Trophoblast cell (in vitro differentiated cells and primary cell): ENCODE results near the gene ZNF831.

Experiments
- DNase-seq, 2 donors: peaks; one replicate each; pipeline ENCODE4 v3.0.0-alpha.2; 2016
- H2AFZ ChIP-seq: 2 replicates; pipeline ENCODE4 v1.6.1; 2013; ENCODE audit warnings: low read length, moderate library complexity, mild to moderate bottlenecking; ENCODE audit not compliant: insufficient read depth, poor library complexity
- H2AK5ac ChIP-seq: 2 replicates; pipeline ENCODE4 v1.6.1; 2013; ENCODE audit warnings: mild to moderate bottlenecking, low read length
- H2BK120ac ChIP-seq: 2 replicates; pipeline ENCODE4 v1.6.1; 2013; ENCODE audit warnings: low read length, mild to moderate bottlenecking, moderate library complexity; ENCODE audit not compliant: insufficient read depth, poor library complexity
- H2BK12ac ChIP-seq: 2 replicates; pipeline ENCODE4 v1.6.1; 2013; ENCODE audit warnings: mild to moderate bottlenecking, low read length, moderate library complexity
- H2BK5ac ChIP-seq: 2 replicates; pipeline ENCODE4 v1.6.1; 2013; ENCODE audit warnings: low read length, low read depth, moderate library complexity, mild to moderate bottlenecking; ENCODE audit not compliant: poor library complexity
- H3K14ac ChIP-seq: 2 replicates; pipeline ENCODE4 v1.6.1; 2013; ENCODE audit warnings: mild to moderate bottlenecking, low read length
- H3K18ac ChIP-seq: 2 replicates; pipeline ENCODE4 v1.6.1; 2013; ENCODE audit warnings: mild to moderate bottlenecking, low read length
- H3K23ac ChIP-seq: 2 replicates; pipeline ENCODE4 v1.6.1; 2013; ENCODE audit warnings: low read length
- H3K27ac ChIP-seq: 2 replicates; pipeline ENCODE4 v1.5.1; 2013; ENCODE audit warnings: low read depth, mild to moderate bottlenecking, inconsistent platforms, low read length, moderate library complexity
- H3K27me3 ChIP-seq: 2 replicates; pipeline ENCODE4 v1.6.1; 2013; ENCODE audit warnings: inconsistent platforms, mild to moderate bottlenecking, low read length, moderate library complexity; ENCODE audit not compliant: insufficient read depth
- H3K36me3 ChIP-seq, 2 experiments: 1 replicate in 1 of 2; 2 replicates in 1 of 2; pipeline ENCODE4 v1.6.1; 2013; ENCODE audit warnings: low read length in 2 of 2, mild to moderate bottlenecking in 2 of 2, moderate library complexity in 1 of 2; ENCODE audit not compliant: insufficient read depth in 2 of 2, control insufficient read depth in 1 of 2
- H3K4ac ChIP-seq: 2 replicates; pipeline ENCODE4 v1.6.1; 2013; ENCODE audit warnings: low read depth, mild to moderate bottlenecking, low read length, moderate library complexity
- H3K4me1 ChIP-seq, 2 experiments: 1 replicate in 1 of 2; 2 replicates in 1 of 2; pipeline ENCODE4 v1.6.1; 2013; ENCODE audit warnings: low read length in 2 of 2, mild to moderate bottlenecking in 2 of 2, moderate library complexity in 1 of 2; ENCODE audit not compliant: insufficient read depth in 2 of 2, control insufficient read depth in 1 of 2
- H3K4me2 ChIP-seq: 2 replicates; pipeline ENCODE4 v1.6.1; 2013; ENCODE audit warnings: inconsistent platforms, mild to moderate bottlenecking, low read length, moderate library complexity
- H3K4me3 ChIP-seq: 2 replicates; pipeline ENCODE4 v1.5.1; 2013; ENCODE audit warnings: mild to moderate bottlenecking, low read depth, low read length, inconsistent platforms
- H3K79me1 ChIP-seq: one replicate; pipeline ENCODE4 v1.6.1; 2013; ENCODE audit warnings: low read length
- H3K79me2 ChIP-seq: 2 replicates; pipeline ENCODE4 v1.6.1; 2013; ENCODE audit warnings: low read length, mild to moderate bottlenecking; ENCODE audit not compliant: control insufficient read depth, insufficient read depth, poor library complexity
- H3K9ac ChIP-seq: 2 replicates; pipeline ENCODE4 v1.6.1; 2013; ENCODE audit warnings: mild to moderate bottlenecking, low read length
- H3K9me3 ChIP-seq: 2 replicates; pipeline ENCODE4 v1.6.1; 2013; ENCODE audit warnings: low read depth, mild to moderate bottlenecking, control low read depth, inconsistent platforms, low read length; ENCODE audit not compliant: insufficient read depth
- H4K12ac ChIP-seq: 2 replicates; pipeline ENCODE4 v1.6.1; 2013; ENCODE audit warnings: low read depth, mild to moderate bottlenecking, low read length, moderate library complexity
- H4K8ac ChIP-seq: 2 replicates; pipeline ENCODE4 v1.6.1; 2013; ENCODE audit warnings: low read depth, mild to moderate bottlenecking, low read length, moderate library complexity
- H4K91ac ChIP-seq: one replicate; pipeline ENCODE4 v1.6.1; 2013; ENCODE audit warnings: low read depth, mild to moderate bottlenecking, low read length, moderate library complexity
- WGBS: extraction: QIAGEN DNeasy Blood & Tissue Kit; methylation state at CpG from one replicate; pipeline ENCODE4 v1.1.7; 2013; ENCODE audit warnings: missing lambda C conversion rate; ENCODE audit not compliant: insufficient read length, insufficient coverage; ENCODE audit errors: extremely low coverage; 5-methylcytosine and 5-hydroxymethylcytosine counted together

Gene ZNF831

DNA sequence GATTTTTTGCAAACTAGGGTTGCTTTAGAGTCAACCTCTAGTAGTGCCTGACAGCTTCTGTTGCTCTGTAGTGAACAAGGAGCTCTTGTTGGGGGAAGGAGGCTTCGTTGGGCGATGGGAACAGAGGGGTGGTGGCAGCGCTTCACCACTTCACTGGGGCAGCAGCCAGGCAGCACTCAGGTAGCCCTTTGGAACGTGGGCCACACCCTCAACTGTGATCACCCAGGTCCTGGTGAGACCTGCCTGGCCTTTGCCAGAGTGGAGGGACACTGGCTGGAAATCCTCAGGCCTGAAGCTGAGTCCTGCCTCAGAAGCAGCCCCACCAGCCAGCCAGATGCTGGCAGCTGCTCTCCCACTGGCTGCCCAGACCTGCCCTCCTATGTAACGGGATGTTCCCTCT, 126.4 kb downstream of the ZNF831 start:
- Histone ChIP-seq H3K79me2 (no peaks in the 10 kb centered on the region), H2BK12ac (no peak overlapping the region), H3K4me2 (no peak overlapping the region), H4K12ac (no peak overlapping the region), H3K9ac (no peak overlapping the region), H4K91ac (no peak overlapping the region), H3K4me1 (no peaks in the 10 kb centered on the region), H4K8ac (no peak overlapping the region), H3K4ac (no peak overlapping the region), H2BK5ac (no peak overlapping the region), H3K14ac (no peak overlapping the region), H3K9me3 (peaks cover 6% of the 10 kb centered on the region), H3K27me3 (peaks cover 2% of the 10 kb centered on the region), H2AK5ac (no peak overlapping the region), H3K23ac (no peak overlapping the region), H2AFZ (no peak overlapping the region), H3K36me3 (no peaks in the 10 kb centered on the region), H3K18ac (no peak overlapping the region), H2BK120ac (no peak overlapping the region), H3K79me1 (no peaks in the 10 kb centered on the region), H3K4me3 (no peak overlapping the region), H3K27ac (no peak overlapping the region)
- no peak for DNase-seq
- no CpG with 5 or more reads among the region's 5 CpGs for WGBS

DNA sequence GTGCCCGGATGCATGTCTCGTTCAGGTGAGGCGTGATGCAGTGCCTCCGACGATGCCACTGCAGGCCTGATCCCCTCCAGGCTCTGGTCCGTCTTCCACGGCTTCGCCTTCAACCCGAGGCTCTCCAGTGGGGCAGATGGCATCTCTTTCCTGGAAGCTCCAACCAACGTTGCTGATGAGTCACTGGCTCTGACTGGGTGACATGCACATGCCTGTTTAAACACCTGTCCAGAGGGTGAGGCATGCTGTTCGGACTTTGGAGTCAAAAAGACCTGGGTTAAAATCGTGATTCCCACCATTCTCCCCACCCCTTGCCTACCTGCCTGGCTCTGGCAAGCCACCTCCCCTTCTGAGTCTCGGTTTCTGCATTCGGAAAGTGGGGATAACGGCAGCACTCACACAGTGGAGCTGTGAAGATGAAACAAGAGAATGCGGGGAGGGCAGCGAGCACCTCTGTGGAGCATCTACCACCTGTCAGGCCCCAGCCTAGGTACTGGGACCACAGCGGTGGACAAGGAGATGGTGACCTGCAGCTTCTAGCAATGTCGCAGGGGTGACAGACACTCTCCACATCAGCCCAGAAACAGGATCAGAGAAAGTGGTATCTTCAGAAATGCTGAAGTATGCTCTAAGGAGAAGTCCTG, 128.2 kb downstream of the ZNF831 start:
- Histone ChIP-seq H3K4me3 (no peak overlapping the region), H3K4me1 (no peaks in the 10 kb centered on the region), H3K79me2 (no peaks in the 10 kb centered on the region), H3K9ac (no peak overlapping the region), H3K27me3 (peaks cover 2% of the 10 kb centered on the region), H3K14ac (no peak overlapping the region), H2AFZ (no peak overlapping the region), H4K8ac (no peak overlapping the region), H3K18ac (no peak overlapping the region), H4K91ac (no peak overlapping the region), H3K79me1 (no peaks in the 10 kb centered on the region), H2BK120ac (no peak overlapping the region), H3K36me3 (no peaks in the 10 kb centered on the region), H2BK12ac (no peak overlapping the region), H3K9me3 (peaks cover 3% of the 10 kb centered on the region), H3K4me2 (no peak overlapping the region), H2AK5ac (no peak overlapping the region), H3K4ac (no peak overlapping the region), H4K12ac (no peak overlapping the region), H3K27ac (no peak overlapping the region), H3K23ac (no peak overlapping the region), H2BK5ac (no peak overlapping the region)
- DNase-seq: peak; percentile 83 to 86
- WGBS: no CpG with 5 or more reads among the region's 19 CpGs

DNA sequence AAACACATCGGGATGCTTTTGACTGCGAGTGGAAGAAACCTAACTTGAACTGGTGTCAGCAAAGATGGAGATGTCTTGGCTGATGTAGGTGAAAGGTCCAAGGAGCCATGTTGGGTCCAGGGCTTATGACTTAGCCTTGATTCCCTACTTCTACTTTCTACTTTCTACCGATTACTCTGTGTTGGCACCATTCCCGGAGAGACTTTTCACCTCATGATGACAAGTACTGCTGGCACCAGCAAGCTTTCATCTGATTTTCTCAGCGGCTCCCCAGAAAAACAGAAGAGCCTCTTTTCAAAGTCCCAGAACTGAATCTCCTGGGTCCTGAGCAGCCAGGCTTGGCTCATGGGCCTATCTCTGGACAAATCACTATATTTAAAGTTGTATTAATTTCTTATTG, 131.9 kb downstream of the ZNF831 start:
- Histone ChIP-seq H3K4me3 (no peak overlapping the region), H3K23ac (no peak overlapping the region), H3K18ac (no peak overlapping the region), H3K14ac (no peak overlapping the region), H3K36me3 (no peaks in the 10 kb centered on the region), H3K79me2 (no peaks in the 10 kb centered on the region), H3K9ac (no peak overlapping the region), H4K91ac (no peak overlapping the region), H4K12ac (no peak overlapping the region), H2BK12ac (no peak overlapping the region), H3K4me2 (no peak overlapping the region), H2BK5ac (no peak overlapping the region), H3K4ac (no peak overlapping the region), H2AK5ac (no peak overlapping the region), H2BK120ac (no peak overlapping the region), H4K8ac (no peak overlapping the region), H2AFZ (no peak overlapping the region), H3K79me1 (no peaks in the 10 kb centered on the region), H3K27ac (no peak overlapping the region), H3K27me3 (peaks cover 15% of the 10 kb centered on the region), H3K4me1 (no peaks in the 10 kb centered on the region), H3K9me3 (no peaks in the 10 kb centered on the region)
- peak in 1 of 2 donors; percentile 14 for DNase-seq
- no CpG with 5 or more reads among the region's 5 CpGs for WGBS

DNA sequence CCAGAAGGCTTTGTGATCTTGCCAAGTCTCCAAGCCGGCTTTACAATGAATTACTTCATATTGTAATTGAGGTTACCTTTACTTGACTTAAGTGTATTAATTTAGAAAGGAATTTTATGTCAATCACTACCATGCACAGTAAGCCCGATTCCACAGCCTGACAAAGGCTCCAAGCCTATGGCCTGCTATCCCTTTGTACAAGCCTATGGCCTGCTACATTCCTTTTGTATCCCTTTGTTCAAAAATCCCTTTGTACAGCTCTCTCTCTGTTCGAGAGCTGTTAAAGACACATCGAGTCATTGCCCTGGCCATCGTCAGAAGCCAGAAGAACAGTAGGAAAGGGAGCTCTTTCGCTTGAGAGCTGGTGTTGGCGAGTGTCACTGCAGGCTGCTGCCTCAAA, 134.1 kb downstream of the ZNF831 start:
- H4K91ac ChIP-seq: no peak overlapping the region
- no peak overlapping the region for H3K27ac ChIP-seq
- no peak overlapping the region for H3K18ac ChIP-seq
- H3K23ac ChIP-seq: no peak overlapping the region
- no peak overlapping the region for H2AK5ac ChIP-seq
- H2BK12ac ChIP-seq: no peak overlapping the region
- H3K79me1 ChIP-seq: no peaks in the 10 kb centered on the region
- H3K4ac ChIP-seq: no peak overlapping the region
- H4K12ac ChIP-seq: no peak overlapping the region
- no peaks in the 10 kb centered on the region for H3K79me2 ChIP-seq
- H3K9ac ChIP-seq: no peak overlapping the region
- H3K4me3 ChIP-seq: no peak overlapping the region
- no peak overlapping the region for H2BK5ac ChIP-seq
- H4K8ac ChIP-seq: no peak overlapping the region
- no CpG with 5 or more reads among the region's 7 CpGs for WGBS
- H3K36me3 ChIP-seq: no peaks in the 10 kb centered on the region
- H3K27me3 ChIP-seq: peaks cover 32% of the 10 kb centered on the region
- H3K4me1 ChIP-seq: no peaks in the 10 kb centered on the region
- H2AFZ ChIP-seq: no peak overlapping the region
- H3K4me2 ChIP-seq: no peak overlapping the region
- DNase-seq: no peak
- H3K14ac ChIP-seq: no peak overlapping the region
- H3K9me3 ChIP-seq: peaks cover 1% of the 10 kb centered on the region
- H2BK120ac ChIP-seq: no peak overlapping the region
